Measurements from ENCODE around the gene SLC8A1.

GRCh38 chr2:40244675-40245074 lies 207.2 kb downstream of the SLC8A1 start:
- TF ChIP-seq POLR2A (IDR thresholded peaks at IDR 0.05) (no peak), CTCF (IDR thresholded peaks at IDR 0.05) (peak in 1 of 4 experiments; percentile 30)
